Stimulated activated naive CD8-positive, alpha-beta T cell treated with anti-CD3 and anti-CD28 coated beads, Interleukin-15, Interleukin-2, amounts not matched to agents 100 ng/mL and 50 ng/mL, for 24 hours (primary cell): ENCODE data around the gene CPNE7.
A peak's percentile ranks its signal among the peaks of the same experiment; 100 is the strongest.
"Not testable (repeated sequence)": the region's sequence is repeated elsewhere in the genome, so short reads cannot be mapped to it uniquely, and the experiment has no call there.

ENCODE experiments used
- H3K27ac Mint-ChIP-seq: one replicate; pipeline ENCODE4 v1.8.0; 2021; ENCODE audit warnings: mild to moderate bottlenecking, mixed read lengths
- H3K27me3 Mint-ChIP-seq: one replicate; pipeline ENCODE4 v1.8.0; 2021; ENCODE audit warnings: mixed read lengths
- H3K36me3 Mint-ChIP-seq: one replicate; pipeline ENCODE4 v1.8.0; 2021; ENCODE audit warnings: low read depth, mixed read lengths
- H3K4me1 Mint-ChIP-seq: one replicate; pipeline ENCODE4 v1.8.0; 2021; ENCODE audit warnings: low read depth, mixed read lengths
- H3K4me3 Mint-ChIP-seq: one replicate; pipeline ENCODE4 v1.8.0; 2021; ENCODE audit warnings: mild to moderate bottlenecking, mixed read lengths
- H3K9me3 Mint-ChIP-seq: one replicate; pipeline ENCODE4 v1.8.0; 2021; ENCODE audit warnings: mixed read lengths

Gene CPNE7

DNA sequence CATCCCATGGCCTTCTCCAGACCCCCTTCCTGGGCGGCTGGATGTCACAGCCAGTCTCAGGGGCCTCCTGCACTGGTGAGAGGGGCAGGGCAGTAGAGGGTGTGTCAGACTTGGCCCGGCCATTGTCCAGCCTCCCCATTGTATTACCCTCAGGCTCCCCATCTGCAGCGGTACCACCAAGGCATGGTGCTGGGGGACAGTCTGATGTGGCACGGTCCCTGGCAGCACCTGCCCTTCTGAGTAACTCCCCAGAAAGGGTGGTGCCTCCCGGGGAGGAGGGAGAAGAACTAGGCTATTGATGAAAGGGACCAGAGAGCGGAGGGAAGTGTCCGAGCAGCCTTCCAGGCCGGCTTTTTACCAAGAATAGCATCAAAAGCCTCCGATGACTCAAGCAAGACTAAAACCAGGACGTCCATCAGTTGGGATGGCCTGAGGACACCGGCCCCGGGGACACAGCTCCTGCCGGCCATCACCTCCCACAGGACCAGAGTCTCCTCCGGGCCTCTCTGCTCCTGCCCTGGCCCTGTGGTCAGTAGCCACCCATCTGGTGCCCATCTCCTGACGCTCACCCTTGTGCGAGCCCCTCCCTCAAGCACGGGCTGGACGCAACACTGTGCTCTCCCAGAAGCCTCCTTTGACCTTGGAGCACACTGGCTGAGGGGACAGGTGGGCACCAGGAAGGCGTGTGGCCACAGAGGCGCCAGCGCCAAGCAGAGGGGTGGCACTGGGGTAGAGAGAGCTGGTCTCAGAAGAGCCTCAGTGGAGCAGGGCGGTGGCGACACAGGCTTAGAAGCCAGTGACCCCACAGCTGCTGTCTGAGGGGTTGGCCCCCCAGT is 5.8 kb upstream of the CPNE7 start:
- peaks cover 22% of the 10 kb centered on the region for H3K4me1 Mint-ChIP-seq
- H3K4me3 Mint-ChIP-seq: no peak overlapping the region
- H3K27me3 Mint-ChIP-seq: peaks cover 9% of the 10 kb centered on the region
- H3K27ac Mint-ChIP-seq: no peak overlapping the region
- H3K9me3 Mint-ChIP-seq: no peaks in the 10 kb centered on the region
- H3K36me3 Mint-ChIP-seq: peaks cover 5% of the 10 kb centered on the region

DNA sequence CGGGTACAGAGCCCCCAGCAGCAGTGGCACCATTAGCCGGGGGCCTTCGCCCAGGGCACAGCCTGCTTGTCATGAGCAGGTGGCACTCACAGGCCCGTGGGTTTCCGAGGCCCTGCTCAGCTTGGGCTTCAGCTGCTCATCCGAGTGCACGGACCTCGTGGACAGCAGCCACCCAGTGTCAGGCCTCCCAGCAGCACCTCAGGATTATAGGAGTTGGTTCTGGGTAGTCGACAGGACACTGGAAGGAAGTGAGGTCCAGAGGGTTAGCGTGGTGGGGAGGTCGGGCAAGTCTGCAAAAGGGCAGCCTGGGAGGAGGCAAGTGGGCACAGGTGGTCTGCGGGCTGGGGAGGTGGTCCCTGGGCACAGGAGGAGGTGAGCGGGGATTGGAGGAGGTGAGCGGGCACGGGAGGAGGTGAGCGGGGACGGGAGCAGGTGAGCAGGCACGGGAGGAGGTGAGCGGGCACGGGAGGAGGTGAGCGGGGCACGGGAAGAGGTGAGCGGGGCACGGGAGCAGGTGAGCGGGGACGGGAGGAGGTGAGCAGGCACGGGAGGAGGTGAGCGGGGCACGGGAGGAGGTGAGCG is 5.1 kb upstream of the CPNE7 start:
- H3K36me3 Mint-ChIP-seq: no peaks in the 10 kb centered on the region
- H3K4me3 Mint-ChIP-seq: no peak overlapping the region
- peaks cover 9% of the 10 kb centered on the region for H3K27me3 Mint-ChIP-seq
- H3K27ac Mint-ChIP-seq: no peak overlapping the region
- no peaks in the 10 kb centered on the region for H3K9me3 Mint-ChIP-seq
- peaks cover 14% of the 10 kb centered on the region for H3K4me1 Mint-ChIP-seq

DNA sequence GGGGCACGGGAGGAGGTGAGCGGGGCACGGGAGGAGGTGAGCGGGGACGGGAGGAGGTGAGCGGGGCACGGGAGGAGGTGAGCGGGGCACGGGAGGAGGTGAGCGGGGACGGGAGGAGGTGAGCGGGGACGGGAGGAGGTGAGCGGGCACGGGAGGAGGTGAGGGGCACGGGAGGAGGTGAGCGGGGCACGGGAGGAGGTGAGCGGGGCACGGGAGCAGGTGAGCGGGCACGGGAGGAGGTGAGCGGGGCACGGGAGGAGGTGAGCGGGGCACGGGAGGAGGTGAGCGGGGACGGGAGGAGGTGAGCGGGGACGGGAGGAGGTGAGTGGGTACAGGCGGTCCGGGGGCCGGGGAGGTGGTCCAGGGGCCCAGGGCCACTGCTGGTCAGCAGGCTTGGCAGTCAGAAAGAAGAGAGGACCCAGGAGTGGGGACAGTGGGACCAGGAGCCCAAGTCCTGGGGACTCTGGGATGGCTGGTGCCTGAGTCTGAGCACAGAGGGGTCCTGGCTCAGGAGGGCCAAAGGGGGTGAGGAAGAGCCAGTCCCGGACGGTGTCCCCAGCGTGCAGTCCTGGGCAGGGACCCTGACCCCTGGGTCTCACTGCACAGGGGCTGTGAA is 4.5 kb upstream of the CPNE7 start:
- not testable (repeated sequence) for H3K27me3 Mint-ChIP-seq, H3K9me3 Mint-ChIP-seq, H3K4me1 Mint-ChIP-seq, H3K4me3 Mint-ChIP-seq, H3K36me3 Mint-ChIP-seq, H3K27ac Mint-ChIP-seq

DNA sequence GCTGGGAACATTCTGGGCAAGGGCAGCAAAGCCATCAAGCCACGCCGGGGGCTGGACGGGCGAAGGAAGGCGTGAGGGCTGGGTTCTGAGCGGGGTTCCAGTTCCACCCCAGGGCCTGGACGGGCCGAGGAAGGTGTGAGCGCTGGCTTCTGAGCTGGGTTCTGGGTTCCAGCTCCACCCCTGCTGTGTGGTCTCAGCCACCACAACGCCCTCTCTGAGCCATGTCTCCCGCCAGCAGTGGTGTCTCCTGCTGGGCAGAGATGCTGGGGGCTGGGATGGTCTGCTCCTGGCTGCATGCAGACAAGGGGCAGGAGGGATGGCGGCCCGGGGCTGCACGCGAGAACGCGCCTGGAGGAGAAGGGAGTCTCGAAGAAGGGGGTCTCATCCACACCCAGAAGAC is 3.9 kb upstream of the CPNE7 start:
- Mint-ChIP-seq H3K36me3 (no peaks in the 10 kb centered on the region), H3K9me3 (no peaks in the 10 kb centered on the region), H3K4me1 (peaks cover 8% of the 10 kb centered on the region), H3K4me3 (no peak overlapping the region), H3K27me3 (peaks cover 9% of the 10 kb centered on the region), H3K27ac (no peak overlapping the region)

DNA sequence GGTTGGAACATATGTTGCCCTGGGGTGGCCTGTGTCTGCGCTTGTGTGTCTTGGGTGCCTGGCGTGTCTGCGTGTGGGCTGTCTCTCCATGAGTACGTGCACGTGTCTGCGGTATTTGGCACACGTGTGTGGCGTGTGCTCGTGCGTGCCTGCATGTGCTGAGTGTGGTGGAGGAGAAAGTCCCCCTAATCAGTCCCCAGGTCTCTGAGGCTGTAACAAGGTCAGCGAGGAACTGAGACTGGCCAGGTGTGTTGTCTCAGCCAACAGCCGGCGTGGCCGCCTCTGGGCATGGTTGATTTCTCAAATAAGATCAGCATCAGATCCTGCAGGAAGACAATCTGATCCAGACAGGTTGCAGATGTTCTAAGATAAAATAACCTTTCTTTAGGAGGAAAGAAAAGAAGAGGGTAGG is 3.5 kb upstream of the CPNE7 start:
- Mint-ChIP-seq H3K27me3 (peaks cover 9% of the 10 kb centered on the region), H3K9me3 (no peaks in the 10 kb centered on the region), H3K4me1 (peaks cover 8% of the 10 kb centered on the region), H3K4me3 (no peak overlapping the region), H3K27ac (no peak overlapping the region), H3K36me3 (no peaks in the 10 kb centered on the region)

DNA sequence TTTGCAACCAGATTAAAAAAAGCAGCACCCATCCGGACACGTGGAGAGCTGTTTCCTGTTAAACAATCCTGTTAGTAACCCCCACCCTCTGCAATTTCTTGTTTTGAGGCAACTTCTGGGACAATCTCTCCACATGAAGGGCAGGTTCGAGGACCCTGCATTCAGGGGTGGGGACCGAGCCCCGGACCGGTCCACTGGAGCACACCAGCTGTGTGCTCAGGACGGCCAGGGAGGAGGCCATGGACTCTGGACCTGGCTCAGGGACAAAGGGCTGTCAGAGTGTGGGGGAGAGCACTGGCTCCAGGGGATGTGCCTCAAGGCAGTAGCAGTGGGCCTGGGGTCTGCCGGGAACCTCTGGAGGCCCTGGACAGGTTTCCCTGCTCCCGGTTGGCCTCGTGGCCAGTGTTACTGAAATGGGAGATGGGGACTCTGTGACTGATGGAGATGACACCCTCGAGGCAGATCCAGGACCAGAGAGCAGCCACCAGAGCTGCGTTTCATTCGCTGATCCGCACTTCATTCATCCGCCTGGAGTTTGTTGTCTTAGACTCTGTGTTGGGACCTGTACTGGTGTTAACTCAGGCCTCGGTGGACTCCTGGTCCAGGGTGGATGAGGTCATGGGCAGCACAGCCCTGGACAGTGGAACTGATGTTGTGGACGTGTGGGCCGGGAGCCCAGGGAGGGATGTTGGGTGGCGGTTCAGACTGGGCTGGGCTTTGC is 2.9 kb upstream of the CPNE7 start:
- H3K27ac Mint-ChIP-seq: no peak overlapping the region
- H3K4me1 Mint-ChIP-seq: peaks cover 8% of the 10 kb centered on the region
- H3K4me3 Mint-ChIP-seq: no peak overlapping the region
- H3K9me3 Mint-ChIP-seq: no peaks in the 10 kb centered on the region
- H3K36me3 Mint-ChIP-seq: no peaks in the 10 kb centered on the region
- H3K27me3 Mint-ChIP-seq: peaks cover 9% of the 10 kb centered on the region

DNA sequence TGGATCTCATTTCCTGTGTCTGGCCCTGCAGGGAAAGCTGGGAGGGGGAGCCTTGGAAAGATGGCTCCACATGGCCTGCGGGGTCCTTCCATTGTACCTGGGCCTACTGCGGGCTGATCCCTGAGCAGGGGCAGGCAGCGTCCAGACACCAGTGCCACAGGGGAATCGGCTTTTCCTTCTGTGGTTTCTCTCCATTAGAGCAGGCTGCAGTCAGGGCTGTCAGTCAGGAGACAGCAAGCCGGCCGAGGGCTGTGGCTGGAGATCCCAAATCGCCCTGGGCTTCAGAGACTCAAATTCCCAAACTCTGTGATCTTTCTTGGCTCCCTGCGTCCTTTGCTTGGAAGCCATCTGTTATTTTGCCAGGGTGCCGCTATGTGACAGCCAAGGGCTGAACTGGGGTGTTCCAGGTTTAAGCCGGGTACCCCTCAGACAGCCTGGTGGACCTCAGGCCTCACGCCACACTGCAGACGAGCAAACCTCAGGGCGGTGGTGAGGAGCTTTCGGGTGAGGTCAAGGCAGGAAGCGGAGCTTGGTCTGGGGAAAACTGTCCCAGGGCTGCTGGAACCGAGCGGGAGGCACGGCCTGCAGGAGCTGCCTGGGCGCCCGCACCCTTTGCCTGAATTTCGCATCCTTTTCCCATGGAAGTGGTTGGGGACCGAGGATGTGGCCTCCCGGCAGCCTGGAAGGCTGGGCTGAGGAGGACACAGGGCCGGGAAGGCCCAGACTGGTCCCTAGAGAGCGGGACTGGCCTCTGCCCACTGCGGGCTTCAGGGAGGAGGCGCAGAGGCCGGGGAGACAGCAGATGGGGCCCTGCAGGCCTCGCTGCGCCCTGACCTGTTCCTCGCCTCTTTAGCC is 1.5 kb upstream of the CPNE7 start:
- Mint-ChIP-seq H3K9me3 (no peaks in the 10 kb centered on the region), H3K27me3 (peaks cover 9% of the 10 kb centered on the region), H3K4me1 (peaks cover 8% of the 10 kb centered on the region), H3K27ac (no peak overlapping the region), H3K4me3 (peak overlapping the region; percentile 23), H3K36me3 (no peaks in the 10 kb centered on the region)

DNA sequence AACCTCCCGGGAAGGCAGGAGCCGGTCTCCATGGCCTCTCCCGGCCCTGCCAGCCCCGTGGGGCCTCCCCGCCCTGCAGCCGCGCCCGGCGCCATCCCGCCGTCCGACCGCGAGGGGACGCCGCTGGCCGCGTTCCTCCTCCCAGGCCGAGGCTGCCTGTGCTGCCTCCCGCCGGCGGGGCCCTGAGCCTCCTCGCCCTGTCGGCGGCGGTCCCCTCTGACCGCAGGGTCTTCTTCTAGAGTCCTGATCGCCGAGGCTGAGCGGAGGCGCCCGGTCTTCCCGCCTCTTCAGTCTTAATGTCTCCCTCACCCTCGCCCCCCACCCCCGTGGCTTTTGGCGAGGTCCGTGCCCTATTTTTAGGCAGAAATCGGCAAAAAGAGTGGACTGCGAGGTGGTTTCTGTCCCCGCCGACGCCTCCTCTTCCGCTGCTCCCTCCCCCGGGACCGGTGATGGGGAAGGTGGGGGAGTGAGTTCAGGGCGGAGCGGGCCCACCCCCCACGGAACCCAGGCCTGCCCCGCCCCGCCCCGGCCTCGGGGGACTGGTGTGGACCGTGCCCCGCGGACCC is 794 bp upstream of the CPNE7 start:
- no peak overlapping the region for H3K27ac Mint-ChIP-seq

DNA sequence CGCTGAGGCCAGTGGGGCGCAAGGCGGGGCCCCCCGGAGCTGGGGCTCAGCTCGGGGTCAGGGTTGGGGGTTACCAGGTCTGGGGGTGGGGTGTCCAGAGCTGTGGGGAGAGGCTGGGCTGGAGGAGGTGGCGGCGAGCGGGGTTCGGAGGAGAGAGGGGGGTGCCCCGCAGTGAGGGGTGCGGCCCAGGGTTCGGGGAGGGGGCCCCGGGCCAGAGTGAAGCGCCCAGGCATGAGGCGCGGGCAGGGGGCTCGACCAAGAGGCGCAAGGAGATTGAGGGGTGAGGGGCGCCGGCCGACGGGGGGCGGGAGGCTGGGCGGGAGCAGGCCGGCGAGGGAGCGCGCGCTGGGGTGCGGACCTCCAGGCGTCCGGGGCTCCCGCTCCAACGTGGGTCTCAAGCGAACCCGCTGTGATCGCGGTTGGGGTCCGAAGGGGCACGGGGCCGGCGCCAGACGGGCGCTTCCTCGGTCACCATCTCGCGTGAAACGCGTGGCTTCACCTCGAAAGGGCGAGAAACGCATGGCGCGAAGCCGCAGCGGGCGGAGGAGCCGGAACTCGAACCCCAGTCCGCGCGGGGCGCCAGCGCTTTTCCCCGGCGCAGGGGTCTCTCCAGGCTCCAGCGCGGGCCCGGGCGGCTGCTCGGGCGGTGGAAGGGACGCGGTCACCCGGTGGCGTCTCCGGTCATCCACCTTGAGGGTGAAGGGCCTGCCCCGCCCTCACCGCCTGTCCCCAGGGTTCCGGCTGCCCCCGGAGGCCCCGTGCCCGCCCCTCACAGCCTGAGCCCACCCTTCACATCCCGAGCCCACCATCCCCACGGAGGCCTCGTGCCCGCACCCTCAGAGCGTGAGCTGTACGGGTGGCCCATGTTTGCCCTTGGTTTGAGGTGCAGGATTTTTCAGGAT is 846 bp downstream of the CPNE7 start:
- Mint-ChIP-seq H3K27me3 (peaks cover 9% of the 10 kb centered on the region), H3K36me3 (no peaks in the 10 kb centered on the region), H3K9me3 (no peaks in the 10 kb centered on the region), H3K4me1 (peaks cover 8% of the 10 kb centered on the region), H3K27ac (no peak overlapping the region), H3K4me3 (no peak overlapping the region)

More for the DNA sequence above, 794 bp upstream of the CPNE7 start:
- Mint-ChIP-seq H3K9me3 (no peaks in the 10 kb centered on the region), H3K4me3 (peak overlapping the region; percentile 57), H3K4me1 (peaks cover 8% of the 10 kb centered on the region), H3K36me3 (no peaks in the 10 kb centered on the region), H3K27me3 (peaks cover 9% of the 10 kb centered on the region)

DNA sequence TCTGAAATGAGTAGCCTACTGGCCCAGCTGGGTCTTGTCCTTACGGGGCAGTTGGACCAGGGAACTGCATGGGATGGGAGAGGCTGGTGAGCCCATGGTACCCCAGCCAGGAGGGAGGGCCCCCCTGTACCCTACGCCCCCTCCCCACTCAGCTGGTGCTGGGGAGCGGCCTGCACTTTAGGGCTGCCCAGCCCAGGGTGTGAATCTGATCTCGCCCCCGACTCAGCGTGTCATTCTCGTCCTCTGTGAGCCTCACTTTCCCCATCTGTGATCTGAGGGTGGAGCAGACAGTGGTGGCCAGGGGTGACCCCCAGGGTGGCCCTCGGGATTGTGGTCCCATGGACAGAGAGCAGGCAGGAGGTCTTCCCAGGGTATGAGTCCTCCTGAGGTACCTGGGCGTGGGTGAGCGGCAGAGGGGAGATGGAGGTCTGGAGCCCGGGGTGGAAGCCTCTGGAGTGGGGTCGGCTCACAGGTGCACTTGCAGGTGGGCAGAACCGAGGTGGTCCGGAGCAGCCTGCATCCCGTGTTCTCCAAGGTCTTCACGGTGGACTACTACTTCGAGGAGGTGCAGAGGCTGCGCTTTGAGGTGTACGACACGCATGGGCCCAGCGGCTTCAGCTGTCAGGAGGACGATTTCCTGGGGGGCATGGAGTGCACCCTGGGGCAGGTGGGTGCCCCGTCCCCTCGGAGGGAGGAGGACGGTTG is 1.6 kb downstream of the CPNE7 start:
- peaks cover 9% of the 10 kb centered on the region for H3K27me3 Mint-ChIP-seq
- H3K36me3 Mint-ChIP-seq: no peaks in the 10 kb centered on the region
- peaks cover 1% of the 10 kb centered on the region for H3K4me1 Mint-ChIP-seq
- no peak overlapping the region for H3K4me3 Mint-ChIP-seq
- no peaks in the 10 kb centered on the region for H3K9me3 Mint-ChIP-seq
- H3K27ac Mint-ChIP-seq: no peak overlapping the region

DNA sequence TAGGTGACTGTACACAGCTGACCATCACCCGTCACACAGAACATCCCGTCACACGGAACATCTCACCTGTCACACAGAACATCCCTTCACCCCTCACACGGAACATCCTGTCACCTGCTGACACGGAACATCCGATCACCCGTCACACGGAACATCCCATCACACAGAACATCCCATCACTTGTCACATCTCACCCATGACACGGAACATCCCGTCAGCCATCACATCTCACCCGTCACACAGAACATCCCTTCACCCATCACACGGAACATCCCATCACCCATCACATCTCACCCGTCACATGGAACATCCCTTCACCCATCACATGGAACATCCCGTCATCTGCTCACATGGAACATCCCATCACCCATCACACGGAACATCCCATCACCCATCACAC is 3.8 kb downstream of the CPNE7 start:
- H3K36me3 Mint-ChIP-seq: no peaks in the 10 kb centered on the region

DNA sequence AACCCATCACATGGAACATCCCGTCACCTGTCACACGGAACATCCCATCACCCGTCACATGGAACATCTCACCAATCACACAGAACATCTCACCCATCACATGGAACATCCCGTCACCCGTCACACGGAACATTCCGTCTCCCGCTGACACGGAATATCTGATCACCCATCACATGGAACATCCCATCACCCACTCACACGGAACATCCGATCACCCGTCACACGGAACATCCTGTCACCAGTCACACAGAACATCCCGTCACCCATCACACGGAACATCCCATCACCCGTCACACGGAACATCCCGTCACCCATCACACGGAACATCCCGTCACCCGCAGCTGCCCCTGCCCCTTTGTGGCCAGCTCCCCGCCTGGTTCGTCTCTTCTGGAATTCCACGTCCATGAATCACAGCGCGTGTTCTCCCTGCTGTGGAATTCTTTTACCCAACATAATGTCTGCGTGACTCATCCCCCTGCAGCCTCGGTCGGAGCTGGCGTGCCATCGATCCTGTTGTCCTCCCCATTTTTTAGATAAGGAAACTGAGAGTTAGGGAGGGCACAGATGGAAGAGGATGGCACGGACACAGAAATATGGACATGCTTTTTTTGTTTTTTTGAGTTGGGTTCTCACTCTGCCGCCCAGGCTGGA is 5.6 kb downstream of the CPNE7 start:
- Mint-ChIP-seq H3K4me1 (no peaks in the 10 kb centered on the region), H3K9me3 (no peaks in the 10 kb centered on the region), H3K27ac (no peak overlapping the region), H3K4me3 (no peak overlapping the region), H3K36me3 (no peaks in the 10 kb centered on the region), H3K27me3 (no peaks in the 10 kb centered on the region)

More for the DNA sequence above, 3.8 kb downstream of the CPNE7 start:
- Mint-ChIP-seq H3K4me3 (no peak overlapping the region), H3K4me1 (no peaks in the 10 kb centered on the region), H3K27ac (no peak overlapping the region), H3K9me3 (no peaks in the 10 kb centered on the region), H3K27me3 (no peaks in the 10 kb centered on the region)
